ENCODE data around the gene SH3BP5.

DNA sequence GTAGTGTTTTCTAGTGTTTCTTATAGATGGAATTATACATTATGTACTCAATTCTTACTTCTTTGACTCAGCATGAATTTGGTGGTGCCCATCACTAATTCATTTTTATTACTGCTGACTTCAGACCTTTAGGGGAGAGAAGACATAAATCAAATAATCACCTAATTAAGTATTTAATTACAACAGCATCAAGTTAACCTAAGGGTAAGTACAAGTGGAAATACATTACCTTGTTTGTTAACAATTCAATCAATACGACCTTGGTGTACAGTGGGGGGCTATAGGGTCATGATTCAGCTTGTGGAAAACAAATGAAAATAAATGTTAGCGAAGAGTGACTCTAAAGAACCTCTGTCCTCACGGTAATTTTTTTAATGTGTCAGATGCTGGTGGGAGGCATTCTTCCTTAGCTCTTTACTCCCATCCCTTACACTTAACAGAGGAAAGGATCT, 126.9 kb downstream of the SH3BP5 start:
- TF ChIP-seq, protein P1, sequence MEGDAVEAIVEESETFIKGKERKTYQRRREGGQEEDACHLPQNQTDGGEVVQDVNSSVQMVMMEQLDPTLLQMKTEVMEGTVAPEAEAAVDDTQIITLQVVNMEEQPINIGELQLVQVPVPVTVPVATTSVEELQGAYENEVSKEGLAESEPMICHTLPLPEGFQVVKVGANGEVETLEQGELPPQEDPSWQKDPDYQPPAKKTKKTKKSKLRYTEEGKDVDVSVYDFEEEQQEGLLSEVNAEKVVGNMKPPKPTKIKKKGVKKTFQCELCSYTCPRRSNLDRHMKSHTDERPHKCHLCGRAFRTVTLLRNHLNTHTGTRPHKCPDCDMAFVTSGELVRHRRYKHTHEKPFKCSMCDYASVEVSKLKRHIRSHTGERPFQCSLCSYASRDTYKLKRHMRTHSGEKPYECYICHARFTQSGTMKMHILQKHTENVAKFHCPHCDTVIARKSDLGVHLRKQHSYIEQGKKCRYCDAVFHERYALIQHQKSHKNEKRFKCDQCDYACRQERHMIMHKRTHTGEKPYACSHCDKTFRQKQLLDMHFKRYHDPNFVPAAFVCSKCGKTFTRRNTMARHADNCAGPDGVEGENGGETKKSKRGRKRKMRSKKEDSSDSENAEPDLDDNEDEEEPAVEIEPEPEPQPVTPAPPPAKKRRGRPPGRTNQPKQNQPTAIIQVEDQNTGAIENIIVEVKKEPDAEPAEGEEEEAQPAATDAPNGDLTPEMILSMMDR (IDR thresholded peaks at IDR 0.05), result no peak
- TF ChIP-seq FOSL2 (IDR thresholded peaks at IDR 0.05; ENCODE audit: borderline replicate concordance, low read depth) (no peak), SIN3A (IDR thresholded peaks at IDR 0.05; ENCODE audit: borderline replicate concordance, low read depth, low read length) (no peak), EZH2phosphoT487 (IDR thresholded peaks at IDR 0.05; ENCODE audit: borderline replicate concordance, low read depth) (no peak), RFX5 (IDR thresholded peaks at IDR 0.05; ENCODE audit: low read length) (no peak), EP300 (IDR thresholded peaks at IDR 0.05; ENCODE audit: borderline replicate concordance in 1 of 2, low read depth in 1 of 2, low read length in 1 of 2) (no peak), GATA2 (CRISPR knock-in tag; IDR thresholded peaks at IDR 0.05) (no peak), SMC3 (IDR thresholded peaks at IDR 0.05; ENCODE audit: low read depth, low read length) (no peak), FOXM1 (IDR thresholded peaks at IDR 0.05; ENCODE audit: low read depth) (no peak)
- TF ChIP-seq, protein P2, sequence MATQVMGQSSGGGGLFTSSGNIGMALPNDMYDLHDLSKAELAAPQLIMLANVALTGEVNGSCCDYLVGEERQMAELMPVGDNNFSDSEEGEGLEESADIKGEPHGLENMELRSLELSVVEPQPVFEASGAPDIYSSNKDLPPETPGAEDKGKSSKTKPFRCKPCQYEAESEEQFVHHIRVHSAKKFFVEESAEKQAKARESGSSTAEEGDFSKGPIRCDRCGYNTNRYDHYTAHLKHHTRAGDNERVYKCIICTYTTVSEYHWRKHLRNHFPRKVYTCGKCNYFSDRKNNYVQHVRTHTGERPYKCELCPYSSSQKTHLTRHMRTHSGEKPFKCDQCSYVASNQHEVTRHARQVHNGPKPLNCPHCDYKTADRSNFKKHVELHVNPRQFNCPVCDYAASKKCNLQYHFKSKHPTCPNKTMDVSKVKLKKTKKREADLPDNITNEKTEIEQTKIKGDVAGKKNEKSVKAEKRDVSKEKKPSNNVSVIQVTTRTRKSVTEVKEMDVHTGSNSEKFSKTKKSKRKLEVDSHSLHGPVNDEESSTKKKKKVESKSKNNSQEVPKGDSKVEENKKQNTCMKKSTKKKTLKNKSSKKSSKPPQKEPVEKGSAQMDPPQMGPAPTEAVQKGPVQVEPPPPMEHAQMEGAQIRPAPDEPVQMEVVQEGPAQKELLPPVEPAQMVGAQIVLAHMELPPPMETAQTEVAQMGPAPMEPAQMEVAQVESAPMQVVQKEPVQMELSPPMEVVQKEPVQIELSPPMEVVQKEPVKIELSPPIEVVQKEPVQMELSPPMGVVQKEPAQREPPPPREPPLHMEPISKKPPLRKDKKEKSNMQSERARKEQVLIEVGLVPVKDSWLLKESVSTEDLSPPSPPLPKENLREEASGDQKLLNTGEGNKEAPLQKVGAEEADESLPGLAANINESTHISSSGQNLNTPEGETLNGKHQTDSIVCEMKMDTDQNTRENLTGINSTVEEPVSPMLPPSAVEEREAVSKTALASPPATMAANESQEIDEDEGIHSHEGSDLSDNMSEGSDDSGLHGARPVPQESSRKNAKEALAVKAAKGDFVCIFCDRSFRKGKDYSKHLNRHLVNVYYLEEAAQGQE (IDR thresholded peaks at IDR 0.05; ENCODE audit: low read depth, low read length), result no peak
- TF ChIP-seq, protein P3, sequence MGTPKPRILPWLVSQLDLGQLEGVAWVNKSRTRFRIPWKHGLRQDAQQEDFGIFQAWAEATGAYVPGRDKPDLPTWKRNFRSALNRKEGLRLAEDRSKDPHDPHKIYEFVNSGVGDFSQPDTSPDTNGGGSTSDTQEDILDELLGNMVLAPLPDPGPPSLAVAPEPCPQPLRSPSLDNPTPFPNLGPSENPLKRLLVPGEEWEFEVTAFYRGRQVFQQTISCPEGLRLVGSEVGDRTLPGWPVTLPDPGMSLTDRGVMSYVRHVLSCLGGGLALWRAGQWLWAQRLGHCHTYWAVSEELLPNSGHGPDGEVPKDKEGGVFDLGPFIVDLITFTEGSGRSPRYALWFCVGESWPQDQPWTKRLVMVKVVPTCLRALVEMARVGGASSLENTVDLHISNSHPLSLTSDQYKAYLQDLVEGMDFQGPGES (IDR thresholded peaks at IDR 0.05; ENCODE audit: low read depth, low read length), result no peak
- TF ChIP-seq, protein P4, sequence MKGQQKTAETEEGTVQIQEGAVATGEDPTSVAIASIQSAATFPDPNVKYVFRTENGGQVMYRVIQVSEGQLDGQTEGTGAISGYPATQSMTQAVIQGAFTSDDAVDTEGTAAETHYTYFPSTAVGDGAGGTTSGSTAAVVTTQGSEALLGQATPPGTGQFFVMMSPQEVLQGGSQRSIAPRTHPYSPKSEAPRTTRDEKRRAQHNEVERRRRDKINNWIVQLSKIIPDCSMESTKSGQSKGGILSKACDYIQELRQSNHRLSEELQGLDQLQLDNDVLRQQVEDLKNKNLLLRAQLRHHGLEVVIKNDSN (IDR thresholded peaks at IDR 0.05; ENCODE audit: borderline replicate concordance, low read depth), result no peak
